AG04450 (cell line): ENCODE results near the gene GNB3. TPM values are rescaled to one million over a fixed set of nuclear protein-coding genes. Genes with fewer than 3 reads are reported as not detected.

ENCODE experiments used
- CTCF ChIA-PET: fragments of 300-600, 350-600 bp; formaldehyde crosslinking; extraction: SDS; loops from one replicate; lab custom pipeline; 2022; ENCODE audit warnings: antibody characterized with exemption, inconsistent platforms; lab: Charles Lee
- POLR2A ChIA-PET: fragments of 350-600 bp; formaldehyde crosslinking; extraction: SDS; loops from one replicate; lab custom pipeline; 2021; ENCODE audit warnings: antibody characterized with exemption, inconsistent platforms; lab: Yijun Ruan, JAX
- DNase-seq: peaks from one replicate; pipeline ENCODE4 v3.0.0-alpha.2; 2011; ENCODE audit warnings: low read depth, low spot score
- H3K27ac ChIP-seq: one replicate; pipeline ENCODE4 v1.5.1; 2012; ENCODE audit warnings: low read depth, low read length, control low read depth
- H3K27me3 ChIP-seq: one replicate; pipeline ENCODE4 v1.6.0; 2012; ENCODE audit warnings: low read length; ENCODE audit not compliant: control insufficient read depth, insufficient read depth
- H3K4me3 ChIP-seq: 2 replicates; pipeline ENCODE4 v1.5.1; 2011; ENCODE audit warnings: mild to moderate bottlenecking, low read depth, low read length, control low read depth
- H3K9me3 ChIP-seq: 2 replicates; pipeline ENCODE4 v1.5.1; 2012; ENCODE audit warnings: low read length; ENCODE audit not compliant: control insufficient read depth, insufficient read depth
- CTCF ChIP-seq: IDR thresholded peaks from 2 replicates; pipeline ENCODE4 v1.5.1; 2011; ENCODE audit warnings: low read depth, low read length, control low read depth, inconsistent platforms
- polyA plus RNA-seq: library from polyadenylated mRNA; depleted of rRNA; stranded (reverse); fragments of >200 nt; gene quantifications from 2 replicates; pipeline ENCODE4 v1.2.3, GENCODE V29; 2011

GNB3 gene
- polyA plus RNA-seq, 1 experiment, result 3.6 TPM

- ChIA-PET POLR2A (interaction anchor here (0.8 to 3.6 kb wide), 4 partner anchors 10 to 77 kb away, joined by 3 to 14 read pairs (median 5); partner anchors contain the start of genes CDCA3, GNB3 and USP5), CTCF (interaction anchor here (11.8 kb wide), 1 partner anchor 78 kb away, joined by 165 read pairs; the partner anchor contains the start of gene MLF2)
- H3K4me3 ChIP-seq, result no peak overlapping the region
- TF ChIP-seq CTCF, result no peak
- no peak overlapping the region for H3K27ac ChIP-seq
- no peaks in the 10 kb centered on the region for H3K27me3 ChIP-seq
- no peaks in the 10 kb centered on the region; the same call in 1 of the 2 replicates for H3K9me3 ChIP-seq
- DNase-seq, result no peak
Observed at GRCh38 chr12:6830999-6831398, 9.7 kb upstream of the GNB3 start.

GRCh38 chr12:6831450-6831995, 9.2 kb upstream of the GNB3 start:
- DNase-seq, result no peak
- H3K4me3 ChIP-seq, result no peak overlapping the region
- no peaks in the 10 kb centered on the region; the same call in 1 of the 2 replicates for H3K9me3 ChIP-seq
- ChIA-PET CTCF (interaction anchor here (1.0 to 2.3 kb wide), 3 partner anchors 38 to 294 kb away, joined by 3 to 9 read pairs (median 3); partner anchors contain the start of gene MLF2), POLR2A (interaction anchor here (1.0 kb wide), 1 partner anchor 21 kb away, joined by 3 read pairs; the partner anchor contains the start of gene USP5)
- no peak overlapping the region for H3K27ac ChIP-seq
- no peak for TF ChIP-seq CTCF
- H3K27me3 ChIP-seq, result no peaks in the 10 kb centered on the region

GRCh38 chr12:6832125-6832524, 8.6 kb upstream of the GNB3 start:
- CTCF ChIA-PET, result interaction anchor here (1.0 to 2.3 kb wide), 4 partner anchors 37 to 295 kb away, joined by 3 to 9 read pairs (median 4); partner anchors contain the start of genes MLF2 and PTMS

GRCh38 chr12:6833189-6833890, 7.4 kb upstream of the GNB3 start:
- Histone ChIP-seq H3K4me3 (no peak overlapping the region), H3K27ac (no peak overlapping the region), H3K9me3 (no peaks in the 10 kb centered on the region; the same call in 1 of the 2 replicates), H3K27me3 (no peaks in the 10 kb centered on the region)
- TF ChIP-seq CTCF, result no peak
- CTCF ChIA-PET, result interaction anchor here (0.5 to 3.0 kb wide), 5 partner anchors 8 to 98 kb away, joined by 3 to 27 read pairs (median 5); partner anchors contain the start of genes MLF2 and SPSB2
- POLR2A ChIA-PET, result interaction anchor here (0.5 kb wide), 1 partner anchor 498 kb away, joined by 3 read pairs; no protein-coding TSS in a partner anchor
- DNase-seq, result no peak

More at GRCh38 chr12:6832125-6832524, 8.6 kb upstream of the GNB3 start:
- Histone ChIP-seq H3K27me3 (no peaks in the 10 kb centered on the region), H3K27ac (no peak overlapping the region), H3K4me3 (no peak overlapping the region), H3K9me3 (no peaks in the 10 kb centered on the region; the same call in 1 of the 2 replicates)
- no peak for DNase-seq
- no peak for TF ChIP-seq CTCF
- POLR2A ChIA-PET, result interaction anchor here (0.6 to 1.0 kb wide), 2 partner anchors 20 to 183 kb away, joined by 3 to 4 read pairs; partner anchors contain the start of gene USP5
